HG03575 (cell line): ENCODE measurements around the gene PLAA.
"Not testable (repeated sequence)": the region's sequence is repeated elsewhere in the genome, so short reads cannot be mapped to it uniquely, and the experiment has no call there.

Source experiments
- ATAC-seq: cut with Tn5 transposase; IDR thresholded peaks from one replicate; pipeline ENCODE4 v1.9.1; 2021; ENCODE audit not compliant: unreplicated experiment, insufficient number of reproducible peaks, low FRiP score; ENCODE audit errors: extremely low read depth

Gene PLAA

DNA sequence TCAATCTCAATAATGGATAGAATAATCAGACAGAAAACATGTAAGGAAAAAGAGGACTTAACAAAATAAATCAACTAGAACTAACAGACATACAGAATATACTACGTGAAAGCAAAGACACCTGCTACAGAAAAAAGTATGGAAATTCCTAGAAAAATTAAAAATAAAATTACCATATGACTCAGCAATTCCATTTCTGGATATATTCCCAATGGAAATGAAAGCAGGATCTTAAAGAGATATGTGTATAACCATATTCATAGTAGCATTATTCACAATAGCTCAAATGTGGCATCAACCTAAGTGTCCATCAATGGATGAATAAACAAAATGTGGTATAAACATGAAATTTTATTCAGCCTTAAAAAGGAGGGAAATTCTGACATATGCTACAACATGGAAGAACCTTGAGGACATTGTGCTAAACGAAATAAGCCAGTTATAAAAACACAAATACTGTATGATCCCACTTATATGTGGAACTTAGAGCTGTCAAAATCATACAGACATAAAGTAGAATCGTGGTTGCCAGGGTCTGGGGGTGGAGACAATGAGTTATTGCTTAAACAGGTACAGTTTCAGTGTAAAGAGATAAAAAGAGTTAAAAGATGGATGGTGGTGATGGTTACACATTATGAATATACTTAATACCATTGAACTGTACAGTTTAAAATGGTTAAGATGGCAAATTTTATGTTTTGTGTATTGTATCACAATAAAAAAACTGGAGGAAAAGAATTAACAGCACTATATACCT lies 6.9 kb downstream of the PLAA start:
- no peak for ATAC-seq

DNA sequence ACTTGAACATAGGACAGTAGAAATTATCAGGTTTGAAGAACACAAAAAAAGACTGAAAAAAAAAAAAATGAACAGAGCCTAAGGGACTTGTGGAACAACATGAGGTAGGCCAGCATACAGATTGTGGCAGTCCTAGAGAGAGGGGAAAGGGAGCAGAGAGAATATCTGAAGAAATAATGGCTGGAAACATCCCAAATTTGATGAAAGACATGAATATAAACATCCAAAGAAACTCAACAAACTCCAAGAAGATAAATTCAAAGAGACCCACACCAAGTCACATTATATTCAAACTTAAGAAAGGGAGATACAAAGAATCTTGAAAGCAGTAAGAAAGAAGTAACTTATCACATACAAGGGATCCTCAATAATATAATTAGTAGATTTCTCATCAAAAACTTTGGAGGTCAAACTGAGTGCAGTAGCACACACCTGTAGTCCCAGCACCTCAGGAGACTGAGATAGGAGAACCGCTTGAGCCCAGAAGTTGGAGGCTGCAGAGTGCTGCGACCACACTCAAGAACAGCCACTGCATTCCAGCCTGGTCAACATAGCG lies 9.1 kb downstream of the PLAA start:
- no peak for ATAC-seq

DNA sequence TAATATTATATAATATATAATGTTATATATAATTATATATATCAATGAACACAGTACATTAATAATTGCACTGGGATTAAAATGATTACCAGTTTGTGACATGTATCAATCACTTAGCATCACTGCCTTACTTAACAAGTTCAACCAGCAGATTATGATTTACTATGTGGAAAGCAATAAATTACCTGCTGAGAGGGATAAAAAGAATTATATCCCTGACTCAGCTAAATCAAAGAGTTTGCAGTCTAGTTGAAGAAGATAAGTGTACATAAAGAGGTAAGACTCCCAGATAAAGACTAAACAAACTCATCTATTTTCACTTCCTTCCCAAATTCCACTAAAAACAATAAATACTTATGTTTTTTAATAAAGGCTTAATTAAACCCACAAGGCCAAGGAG lies 11.2 kb downstream of the PLAA start:
- ATAC-seq = no peak

DNA sequence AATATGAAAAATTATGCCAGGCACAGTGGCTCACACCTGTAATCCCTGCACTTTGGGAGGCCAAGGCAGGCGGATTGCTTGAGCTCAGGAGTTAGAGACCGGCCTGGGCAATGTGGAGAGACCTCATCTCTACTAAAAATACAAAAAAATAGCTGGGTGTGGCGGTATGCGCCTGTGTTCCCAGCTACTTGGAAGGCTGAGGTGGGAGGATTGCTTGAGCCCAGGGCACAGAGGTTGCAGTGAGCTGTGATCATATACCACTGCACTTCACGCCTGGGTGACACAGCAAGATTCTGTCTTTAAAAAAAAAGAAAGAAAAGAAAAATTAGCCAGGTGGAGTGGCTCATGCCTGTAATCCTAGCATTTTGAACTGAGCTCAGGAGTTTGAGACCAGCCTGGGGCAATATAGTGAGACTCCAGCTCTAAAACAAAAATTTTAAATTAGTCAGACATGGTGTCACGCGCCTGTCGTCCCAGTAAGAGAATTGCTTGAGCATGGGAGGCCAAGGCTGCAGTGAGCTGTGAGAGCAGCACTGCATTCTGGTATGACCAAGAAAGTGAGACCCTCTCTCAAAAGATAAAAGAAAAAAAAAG lies 18.0 kb downstream of the PLAA start:
- ATAC-seq = no peak

DNA sequence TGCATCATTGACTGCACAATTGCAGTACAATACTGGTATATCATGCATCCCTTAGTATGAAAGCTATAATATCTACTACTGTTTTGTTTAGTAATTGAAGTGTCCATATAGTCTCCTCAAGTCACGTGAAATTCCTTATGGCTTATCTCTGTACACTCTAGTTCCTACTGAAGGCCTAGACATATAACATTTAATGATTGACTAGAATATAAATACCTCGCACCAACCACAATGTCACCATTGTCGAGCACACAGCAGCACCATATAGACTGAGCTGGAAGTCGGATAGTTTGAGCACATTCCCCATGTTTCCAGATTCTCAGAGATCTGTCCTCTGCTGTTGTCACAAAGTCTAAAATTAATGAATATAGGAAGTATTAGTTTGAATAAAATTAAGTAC lies 21.4 kb downstream of the PLAA start:
- no peak for ATAC-seq

DNA sequence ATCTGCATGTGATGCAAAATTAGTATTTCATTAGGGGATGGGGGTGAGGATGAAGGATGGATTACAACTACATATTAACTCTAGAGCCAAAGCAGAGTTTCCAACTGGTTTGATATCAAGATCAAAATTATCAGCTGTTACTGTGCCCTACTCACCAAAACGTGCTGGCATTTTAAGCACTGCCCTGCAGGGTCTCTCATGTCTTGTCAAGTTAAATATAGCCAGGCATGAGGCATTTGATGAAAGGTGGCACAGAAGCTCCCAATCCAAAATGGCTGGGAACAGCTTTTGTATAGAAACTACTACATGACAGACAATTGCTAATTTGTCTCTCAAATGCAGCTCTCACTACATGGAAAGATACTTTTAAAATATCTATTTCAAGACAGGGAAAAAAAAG lies 27.3 kb downstream of the PLAA start:
- ATAC-seq = no peak

DNA sequence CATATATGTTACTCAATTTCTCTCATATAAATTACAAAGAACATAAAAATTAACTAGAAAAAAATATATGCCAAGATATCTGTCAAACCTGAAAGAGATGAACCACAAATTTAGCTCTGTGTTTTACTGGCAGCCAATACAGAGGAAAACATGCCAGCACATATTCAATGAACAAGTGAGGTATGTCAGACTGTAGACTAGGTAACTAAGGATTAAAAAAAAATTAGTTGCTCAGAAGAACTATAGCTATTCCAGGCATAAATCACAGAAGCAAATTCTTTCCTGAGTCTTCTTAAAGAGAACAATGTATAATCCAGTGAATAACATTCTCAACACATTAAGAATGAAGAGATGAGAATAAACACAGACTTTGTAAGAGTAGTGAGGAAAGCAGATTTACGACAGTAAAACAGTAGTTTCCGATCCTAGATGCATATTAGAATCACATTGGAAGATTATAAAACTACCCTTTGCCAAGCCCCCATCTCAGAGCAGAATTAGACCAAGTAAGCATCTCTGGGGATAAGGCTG lies 33.8 kb downstream of the PLAA start:
- no peak for ATAC-seq

DNA sequence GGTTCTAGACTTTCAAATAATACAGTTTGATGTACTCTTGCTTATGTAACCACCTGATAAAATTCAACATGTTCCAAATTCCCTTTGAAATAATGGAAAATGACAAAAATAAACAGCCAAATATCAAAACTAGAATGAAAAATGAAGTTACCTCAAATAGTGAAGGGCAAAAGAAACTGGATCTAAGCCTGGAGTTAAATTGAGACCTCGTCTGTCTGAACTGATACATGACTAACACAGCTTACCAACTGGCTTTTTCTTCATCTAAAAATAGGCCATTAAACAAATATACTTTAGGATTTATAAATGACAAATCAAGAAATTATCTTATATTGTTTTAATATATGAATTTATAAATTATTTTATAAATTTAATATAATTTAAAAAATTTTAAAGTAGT lies 42.4 kb downstream of the PLAA start:
- no peak for ATAC-seq

DNA sequence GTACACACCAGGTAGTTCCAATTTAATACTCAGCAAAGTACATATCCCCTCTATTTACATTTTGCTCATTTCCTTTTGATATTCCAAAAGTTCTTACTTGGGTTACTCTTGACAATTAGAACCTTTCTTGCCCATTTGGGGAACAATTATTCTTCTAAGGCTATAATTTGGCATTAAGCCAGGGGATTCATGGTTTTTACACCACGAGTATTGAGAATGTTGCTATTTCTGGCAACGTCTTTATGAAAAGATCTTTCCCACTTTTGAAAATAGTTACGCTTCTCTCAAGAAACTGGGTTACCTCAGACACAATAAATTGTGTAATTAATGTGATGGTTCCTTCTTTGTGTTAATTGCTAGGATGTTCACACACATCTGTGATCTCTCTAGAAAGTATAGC lies 43.0 kb downstream of the PLAA start:
- no peak for ATAC-seq

DNA sequence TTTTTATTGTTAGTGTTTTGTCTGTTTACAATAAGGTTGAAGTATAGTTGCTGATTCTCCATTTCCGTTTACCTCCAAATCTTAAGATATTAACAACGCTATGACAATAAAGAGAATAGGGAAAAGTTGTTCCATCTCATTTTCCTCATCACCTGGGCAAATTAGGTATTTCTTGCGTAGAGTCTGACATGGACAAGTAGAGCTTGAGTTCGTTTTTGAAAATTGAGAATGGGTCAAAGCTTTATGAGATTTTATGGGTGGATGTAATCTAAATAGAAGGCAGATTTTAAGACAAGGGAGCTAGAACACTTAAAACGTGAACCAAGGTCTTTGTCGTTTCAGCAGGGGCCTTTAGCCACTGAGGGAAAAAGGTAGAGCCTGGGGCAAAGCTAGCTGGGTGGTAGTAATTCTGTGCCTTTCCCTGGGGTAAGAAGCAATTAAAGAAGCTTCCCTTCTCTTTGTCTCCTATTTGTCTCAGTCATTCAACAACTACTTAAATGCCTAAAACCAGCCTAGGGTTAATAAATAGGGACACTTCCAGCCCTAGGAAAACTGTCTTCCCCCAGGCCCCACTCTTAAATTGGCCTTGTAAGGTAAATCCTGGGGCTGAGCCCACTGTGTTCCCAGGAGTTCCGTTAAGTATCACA lies 53.9 kb downstream of the PLAA start:
- ATAC-seq = peak; percentile 2

DNA sequence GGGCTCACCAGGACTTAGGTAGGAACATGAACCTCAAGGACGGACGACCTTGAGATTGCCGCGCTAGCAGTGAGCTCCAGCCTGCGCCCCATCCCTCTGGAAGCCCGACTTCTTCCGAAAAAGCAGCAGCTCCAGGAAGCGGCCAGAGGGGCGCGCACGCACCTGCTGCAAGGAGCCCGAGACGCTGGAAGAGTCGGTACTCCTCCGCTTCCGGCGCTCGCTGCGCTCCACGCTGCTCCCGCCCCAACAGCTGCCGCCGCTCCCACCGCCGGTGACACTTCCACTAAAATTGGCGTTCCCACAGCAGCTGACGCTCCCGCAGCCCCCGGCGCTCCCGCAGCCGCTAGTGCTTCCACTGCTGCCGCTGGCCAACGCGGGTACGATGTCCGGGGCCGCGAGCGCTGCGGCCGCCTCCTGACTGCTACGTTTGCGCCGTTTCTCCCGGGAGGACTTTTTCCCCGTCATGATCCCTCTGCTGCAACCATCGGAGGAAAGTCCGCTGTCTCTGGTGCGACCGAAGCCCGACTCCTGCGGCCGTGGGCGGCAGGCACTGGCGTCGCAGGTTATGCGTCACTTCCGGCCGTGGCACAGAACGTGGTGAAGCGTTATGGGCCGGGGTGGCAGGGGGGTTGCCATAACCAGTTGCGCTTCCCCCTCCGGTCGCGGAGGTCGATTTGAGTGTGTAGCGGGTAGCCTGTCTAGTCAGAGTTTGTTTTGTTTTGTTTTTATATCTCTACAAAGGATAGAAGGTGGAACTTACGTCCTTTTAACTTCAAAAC lies 54.6 kb downstream of the PLAA start, which contains the start of gene CAAP1:
TSS of gene CAAP1 (minus strand) at position 552 of the 779 bp plus-strand sequence. CDS start at position 465, 87 bp downstream.
- peak; percentile 77 for ATAC-seq

DNA sequence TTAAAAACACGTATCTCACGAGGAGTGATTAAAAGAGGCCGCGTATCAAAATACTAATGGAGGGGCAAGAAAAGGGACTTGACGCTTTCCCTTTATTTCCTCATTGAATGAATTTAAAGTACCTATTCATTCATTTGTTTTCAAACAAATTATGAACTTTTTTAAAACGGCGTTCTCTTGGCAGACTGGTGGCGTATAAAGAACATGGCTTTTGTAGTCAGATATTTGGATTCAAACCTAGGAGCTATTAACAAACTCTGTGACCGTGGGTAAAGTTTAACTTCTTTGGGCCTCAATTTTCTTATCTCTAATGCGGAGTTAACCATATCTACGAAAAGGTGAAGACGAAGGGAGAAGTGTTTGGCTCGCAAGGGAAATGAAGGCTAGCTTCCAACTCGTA lies 55.3 kb downstream of the PLAA start:
- ATAC-seq = no peak

DNA sequence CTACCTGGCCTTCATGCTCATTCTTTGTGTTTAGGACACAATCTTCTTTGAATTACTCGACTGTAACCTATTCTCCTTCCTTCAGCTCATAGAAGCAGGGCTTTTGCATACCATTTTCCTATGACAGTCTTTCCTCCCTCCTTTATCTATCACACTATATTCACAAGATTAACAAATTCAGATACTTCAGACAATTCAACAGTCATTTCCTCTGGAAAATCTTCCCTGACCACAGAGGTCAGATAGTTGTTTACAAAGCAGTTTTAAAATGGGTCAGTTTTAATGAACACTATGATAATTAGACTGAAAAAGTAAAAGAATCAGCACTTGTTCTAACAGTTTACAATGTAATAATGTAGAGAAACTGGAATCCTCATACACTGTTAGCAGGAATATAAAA lies 58.8 kb downstream of the PLAA start:
- ATAC-seq = no peak

DNA sequence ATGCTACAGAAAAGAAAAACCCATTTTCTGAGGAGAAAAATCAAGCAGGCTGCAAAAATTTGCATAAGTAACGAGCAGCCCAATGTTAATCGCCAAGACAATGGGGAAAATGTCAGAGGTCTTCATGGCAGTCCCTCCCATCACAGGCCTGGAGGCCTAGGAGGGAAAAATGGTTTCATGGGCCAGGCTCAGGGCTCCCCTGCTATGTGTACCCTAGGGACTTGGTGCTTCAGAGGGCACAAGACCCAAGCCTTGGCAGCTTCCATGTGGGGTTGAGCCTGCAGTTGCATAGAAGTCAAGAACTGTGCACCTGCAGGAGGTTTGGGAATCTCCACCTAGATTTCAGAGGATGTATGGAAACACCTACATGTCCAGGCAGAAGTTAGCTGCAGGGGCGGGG lies 64.9 kb downstream of the PLAA start:
- no peak for ATAC-seq

DNA sequence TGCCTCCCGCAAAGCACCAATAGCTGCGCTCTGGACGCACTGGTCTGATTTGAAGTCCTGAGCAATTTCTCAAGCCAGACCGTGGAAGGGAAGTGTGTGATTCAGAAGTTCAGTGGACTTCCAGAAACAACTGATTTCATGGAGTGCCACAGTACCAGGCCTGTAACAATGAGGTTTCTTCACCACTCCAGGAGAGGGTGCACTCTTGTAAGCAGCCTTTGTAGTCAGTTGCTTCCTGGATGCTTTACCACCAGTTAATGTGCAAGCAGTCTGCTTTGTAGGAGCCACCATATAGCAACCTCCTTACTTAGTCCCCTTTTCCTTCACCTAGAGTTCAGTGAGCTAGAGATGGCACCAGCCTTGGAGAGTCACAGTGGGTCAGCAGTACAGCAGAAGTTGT lies 66.8 kb downstream of the PLAA start:
- ATAC-seq = no peak

DNA sequence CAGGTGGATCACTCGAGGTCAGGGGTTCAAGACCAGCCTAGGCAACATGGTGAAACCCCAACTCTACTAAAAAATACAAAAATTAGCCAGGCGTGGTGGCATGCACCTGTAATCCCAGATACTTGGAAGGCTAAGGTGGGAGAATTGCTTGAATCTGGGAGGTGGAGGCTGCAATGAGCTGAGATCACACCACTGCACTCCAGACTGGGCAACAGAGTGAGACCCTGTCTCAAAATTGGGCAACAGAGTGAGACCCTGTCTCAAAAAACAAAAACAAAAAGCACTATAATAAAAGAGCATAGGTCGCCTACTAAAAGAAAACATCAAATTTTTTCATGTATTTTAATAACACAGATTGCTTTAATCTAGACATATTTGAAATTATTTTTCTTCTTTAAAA lies 71.9 kb downstream of the PLAA start:
- ATAC-seq = not testable (repeated sequence)

DNA sequence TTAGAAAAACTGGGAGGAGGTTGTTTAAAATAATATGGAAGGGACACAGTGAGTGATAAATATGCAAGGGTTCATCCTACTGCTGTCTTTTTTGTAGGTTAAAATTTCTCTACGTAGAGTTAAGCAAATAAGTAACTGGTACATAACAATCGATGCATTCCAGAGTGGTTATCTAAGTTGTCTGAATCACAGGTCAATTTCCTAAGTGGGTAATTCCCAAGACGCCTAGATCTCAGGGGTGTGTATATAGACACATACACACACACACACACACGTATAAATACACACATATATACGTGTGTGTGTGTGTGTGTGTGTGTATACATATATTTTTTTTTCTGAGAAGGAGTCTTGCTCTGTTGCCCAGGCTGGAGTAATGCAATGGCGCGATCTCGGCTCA lies 76.8 kb downstream of the PLAA start:
- no peak for ATAC-seq

DNA sequence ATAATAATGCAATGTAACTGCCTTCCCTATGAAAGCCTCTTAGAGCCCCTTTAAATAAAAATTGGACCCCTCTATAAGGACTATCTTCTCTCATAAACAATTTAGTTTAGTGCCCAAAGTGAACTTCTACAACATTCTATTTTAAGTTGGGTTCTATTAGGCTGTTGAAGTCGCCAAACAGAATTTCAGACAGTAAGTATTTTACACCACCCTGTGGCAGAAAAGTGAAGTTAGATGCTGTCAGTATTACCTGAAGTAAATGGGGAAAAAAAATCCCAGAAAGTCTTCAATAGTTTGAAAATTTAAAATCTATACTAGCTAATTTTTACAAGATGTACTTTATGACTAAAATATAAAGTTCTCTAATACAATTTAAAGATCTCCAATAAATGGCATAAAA lies 84.0 kb downstream of the PLAA start:
- no peak for ATAC-seq

DNA sequence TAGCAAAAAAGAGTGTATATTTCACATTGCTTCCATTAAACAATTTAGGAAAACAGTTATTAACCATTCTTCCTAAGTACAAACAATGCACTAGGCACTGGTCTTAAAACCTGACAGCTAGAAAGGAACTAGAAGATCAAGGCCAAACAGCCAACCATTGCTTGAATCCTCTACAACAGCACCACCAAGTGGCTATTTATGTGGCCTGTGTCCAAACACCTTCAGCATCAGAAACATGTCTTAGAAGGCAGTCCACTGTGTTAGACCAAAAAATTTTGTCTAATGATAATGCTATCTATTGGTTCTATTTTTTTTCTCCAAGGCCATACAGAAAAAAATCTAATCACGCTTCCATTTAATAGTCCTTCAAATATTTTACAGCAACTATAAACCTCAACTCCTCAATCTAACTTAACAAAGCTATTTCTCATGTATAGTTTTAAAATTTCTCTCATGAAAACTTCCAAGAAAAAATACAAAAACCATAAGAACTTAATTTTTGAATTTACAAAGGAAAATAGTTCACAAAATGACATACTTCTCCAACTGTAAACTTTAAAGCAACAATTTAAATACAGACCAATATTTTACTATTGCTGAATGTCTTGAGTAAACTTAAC lies 90.5 kb downstream of the PLAA start:
- peak; percentile 74 for ATAC-seq
